Measurements from ENCODE around the gene SSBP2. TPM values are rescaled to one million over a fixed set of nuclear protein-coding genes. Genes with fewer than 3 reads are reported as not detected.

The SSBP2 gene
- total RNA-seq, 1 donor from 2014 or later = 85.8 TPM

DNA sequence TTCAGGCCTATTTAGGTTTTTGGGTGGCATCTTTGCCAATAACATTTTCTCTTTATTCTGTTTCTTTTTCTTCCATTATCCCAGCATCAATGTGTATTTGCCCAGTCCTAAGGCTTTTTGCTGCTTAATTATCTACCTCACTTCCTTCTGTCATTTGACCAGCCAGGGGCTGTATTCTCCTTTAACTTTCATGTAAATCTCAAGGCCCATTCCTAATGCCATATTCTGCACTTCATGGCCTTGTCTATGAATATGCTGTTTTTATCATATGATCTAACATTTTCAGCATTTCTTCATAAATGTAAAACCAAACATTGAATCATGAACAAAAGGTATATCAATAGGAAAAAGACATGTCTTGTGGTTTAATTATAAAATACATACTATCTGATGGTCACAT is 108.7 kb downstream of the SSBP2 start:
- H3K27ac Mint-ChIP-seq = no peak overlapping the region
- DNase-seq (ENCODE audit: low spot score in 2 of 2, unreplicated experiment in 2 of 2) = no peak

DNA sequence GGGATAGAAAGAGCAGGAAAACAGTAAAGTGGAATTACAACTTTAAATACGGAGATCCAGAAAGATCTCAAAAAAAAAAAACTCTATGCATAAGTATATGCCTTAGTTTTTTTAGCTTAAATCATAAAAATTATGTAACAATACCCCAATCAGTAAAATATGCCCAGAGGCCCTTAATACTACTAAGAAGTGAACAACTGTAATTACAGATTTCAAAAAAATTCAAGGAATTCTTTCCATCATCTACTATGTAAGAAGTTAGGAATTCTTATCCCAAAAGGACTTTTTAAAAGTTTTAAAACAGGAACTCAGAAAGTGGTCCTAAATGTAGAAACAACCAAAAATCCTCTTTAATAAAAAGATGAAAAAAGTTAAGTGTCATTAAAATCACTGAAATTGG is 111.3 kb downstream of the SSBP2 start:
- H3K27ac Mint-ChIP-seq = peak overlapping the region; percentile 69
- TF ChIP-seq, protein P1, sequence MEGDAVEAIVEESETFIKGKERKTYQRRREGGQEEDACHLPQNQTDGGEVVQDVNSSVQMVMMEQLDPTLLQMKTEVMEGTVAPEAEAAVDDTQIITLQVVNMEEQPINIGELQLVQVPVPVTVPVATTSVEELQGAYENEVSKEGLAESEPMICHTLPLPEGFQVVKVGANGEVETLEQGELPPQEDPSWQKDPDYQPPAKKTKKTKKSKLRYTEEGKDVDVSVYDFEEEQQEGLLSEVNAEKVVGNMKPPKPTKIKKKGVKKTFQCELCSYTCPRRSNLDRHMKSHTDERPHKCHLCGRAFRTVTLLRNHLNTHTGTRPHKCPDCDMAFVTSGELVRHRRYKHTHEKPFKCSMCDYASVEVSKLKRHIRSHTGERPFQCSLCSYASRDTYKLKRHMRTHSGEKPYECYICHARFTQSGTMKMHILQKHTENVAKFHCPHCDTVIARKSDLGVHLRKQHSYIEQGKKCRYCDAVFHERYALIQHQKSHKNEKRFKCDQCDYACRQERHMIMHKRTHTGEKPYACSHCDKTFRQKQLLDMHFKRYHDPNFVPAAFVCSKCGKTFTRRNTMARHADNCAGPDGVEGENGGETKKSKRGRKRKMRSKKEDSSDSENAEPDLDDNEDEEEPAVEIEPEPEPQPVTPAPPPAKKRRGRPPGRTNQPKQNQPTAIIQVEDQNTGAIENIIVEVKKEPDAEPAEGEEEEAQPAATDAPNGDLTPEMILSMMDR (IDR thresholded peaks at IDR 0.05; ENCODE audit: unreplicated experiment) = no peak
- H3K4me1 Mint-ChIP-seq = peaks cover 18% of the 10 kb centered on the region

More for the DNA sequence above, 108.7 kb downstream of the SSBP2 start:
- Mint-ChIP-seq H3K36me3 (peaks cover 11% of the 10 kb centered on the region), H3K27me3 (ENCODE audit: low read depth) (no peaks in the 10 kb centered on the region), H3K4me1 (peaks cover 18% of the 10 kb centered on the region), H3K4me3 (no peak overlapping the region), H3K9me3 (no peaks in the 10 kb centered on the region)
- TF ChIP-seq, protein P1 (IDR thresholded peaks at IDR 0.05; ENCODE audit: unreplicated experiment) = no peak

DNA sequence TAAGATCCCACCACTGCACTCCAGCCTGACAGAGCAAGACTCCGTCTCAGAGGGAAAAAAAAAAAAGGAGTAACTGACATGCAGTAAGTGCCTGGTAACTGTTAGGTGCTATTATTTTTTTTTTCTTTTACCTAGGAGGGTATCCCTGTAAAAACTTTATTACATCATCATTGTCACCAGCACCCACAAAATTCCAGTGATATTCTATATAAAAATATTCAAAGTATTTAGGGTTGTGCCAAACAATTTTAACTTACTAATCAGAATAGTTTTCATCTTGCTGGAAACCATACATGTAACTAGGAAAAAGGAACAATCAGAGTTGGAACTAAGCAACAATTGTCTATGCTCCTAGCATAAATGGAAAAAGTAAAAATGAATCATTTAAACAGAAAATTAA is 112.4 kb downstream of the SSBP2 start:
- H3K36me3 Mint-ChIP-seq = no peaks in the 10 kb centered on the region
- H3K9me3 Mint-ChIP-seq = no peaks in the 10 kb centered on the region
- no peak for DNase-seq (ENCODE audit: low spot score in 2 of 2, unreplicated experiment in 2 of 2)
- H3K27ac Mint-ChIP-seq = peak overlapping the region; percentile 71
- TF ChIP-seq, protein P1 (IDR thresholded peaks at IDR 0.05; ENCODE audit: unreplicated experiment) = no peak
- no peaks in the 10 kb centered on the region for H3K27me3 Mint-ChIP-seq (ENCODE audit: low read depth)
- no peak overlapping the region for H3K4me3 Mint-ChIP-seq
- peaks cover 18% of the 10 kb centered on the region for H3K4me1 Mint-ChIP-seq

More for the DNA sequence above, 111.3 kb downstream of the SSBP2 start:
- DNase-seq (ENCODE audit: low spot score in 2 of 2, unreplicated experiment in 2 of 2) = no peak
- Mint-ChIP-seq H3K27me3 (ENCODE audit: low read depth) (no peaks in the 10 kb centered on the region), H3K36me3 (peaks cover 6% of the 10 kb centered on the region), H3K4me3 (no peak overlapping the region), H3K9me3 (no peaks in the 10 kb centered on the region)

DNA sequence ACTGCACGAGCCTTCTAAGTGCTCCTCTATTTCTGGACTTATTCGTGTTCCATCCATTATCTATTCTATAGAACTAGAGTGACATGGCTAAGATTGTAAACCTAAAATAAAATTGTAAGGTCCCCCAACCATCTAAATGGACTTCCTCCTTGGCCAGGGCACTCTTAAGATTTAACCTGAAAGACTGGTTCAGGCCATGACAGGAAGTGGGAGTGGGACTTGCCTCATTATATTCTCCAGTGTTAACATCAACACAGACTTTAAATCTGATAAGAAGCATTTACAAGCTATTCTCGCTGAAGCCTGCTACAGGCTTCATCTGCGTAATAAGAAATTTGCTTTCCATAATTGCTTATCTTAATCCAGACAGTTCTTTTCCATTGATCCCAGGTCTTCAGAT is 117.0 kb downstream of the SSBP2 start:
- H3K27me3 Mint-ChIP-seq (ENCODE audit: low read depth) = no peaks in the 10 kb centered on the region
- peaks cover 3% of the 10 kb centered on the region for H3K36me3 Mint-ChIP-seq
- H3K27ac Mint-ChIP-seq = no peak overlapping the region
- H3K9me3 Mint-ChIP-seq = no peaks in the 10 kb centered on the region
- no peak for DNase-seq (ENCODE audit: low spot score in 2 of 2, unreplicated experiment in 2 of 2)
- TF ChIP-seq, protein P1 (IDR thresholded peaks at IDR 0.05; ENCODE audit: unreplicated experiment) = no peak
- peaks cover 2% of the 10 kb centered on the region for H3K4me1 Mint-ChIP-seq
- no peak overlapping the region for H3K4me3 Mint-ChIP-seq

DNA sequence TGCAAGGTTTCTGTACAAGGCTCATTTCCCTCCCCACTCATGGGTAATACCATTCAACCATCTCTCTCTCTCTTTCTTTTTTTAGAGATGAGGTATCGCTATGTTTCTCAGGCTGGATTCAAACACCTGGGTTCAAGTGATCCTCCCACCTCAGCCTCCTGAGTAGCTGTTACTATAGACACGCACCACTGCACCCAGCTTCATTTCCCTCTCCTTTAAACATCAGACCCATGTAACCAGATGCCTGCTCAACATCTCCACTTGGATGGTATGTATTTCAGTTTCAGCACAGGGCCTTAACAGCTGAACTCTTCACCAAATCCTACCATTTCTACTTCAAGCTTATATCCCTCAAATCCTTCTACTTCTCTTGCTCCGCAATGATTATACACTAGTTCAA is 117.4 kb downstream of the SSBP2 start:
- H3K4me3 Mint-ChIP-seq = no peak overlapping the region
- no peaks in the 10 kb centered on the region for H3K9me3 Mint-ChIP-seq
- no peaks in the 10 kb centered on the region for H3K27me3 Mint-ChIP-seq (ENCODE audit: low read depth)
- no peak for DNase-seq (ENCODE audit: low spot score in 2 of 2, unreplicated experiment in 2 of 2)
- H3K36me3 Mint-ChIP-seq = peaks cover 7% of the 10 kb centered on the region
- H3K27ac Mint-ChIP-seq = no peak overlapping the region
- TF ChIP-seq, protein P1 (IDR thresholded peaks at IDR 0.05; ENCODE audit: unreplicated experiment) = no peak
- H3K4me1 Mint-ChIP-seq = no peaks in the 10 kb centered on the region

DNA sequence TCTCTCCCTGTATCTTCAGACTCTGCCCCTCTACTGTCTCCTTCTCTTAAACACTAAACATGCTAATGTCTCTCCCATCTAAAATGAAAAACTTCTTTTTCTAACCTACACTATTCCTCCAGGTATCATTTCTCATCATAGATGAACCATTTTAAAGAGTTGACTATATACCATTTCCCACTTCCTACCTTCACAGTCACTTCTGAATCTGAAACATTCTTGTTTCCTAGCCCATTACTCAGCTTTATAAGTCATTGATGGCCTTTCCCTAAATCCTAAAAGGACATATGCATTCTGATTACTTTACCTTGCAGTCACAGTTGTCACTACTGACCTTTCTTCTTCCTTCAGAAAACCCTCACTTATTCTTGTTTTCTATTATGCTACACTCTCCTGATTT is 118.2 kb downstream of the SSBP2 start:
- Mint-ChIP-seq H3K27ac (no peak overlapping the region), H3K27me3 (ENCODE audit: low read depth) (no peaks in the 10 kb centered on the region), H3K36me3 (peaks cover 13% of the 10 kb centered on the region), H3K4me3 (no peak overlapping the region), H3K9me3 (no peaks in the 10 kb centered on the region), H3K4me1 (no peaks in the 10 kb centered on the region)
- DNase-seq (ENCODE audit: low spot score in 2 of 2, unreplicated experiment in 2 of 2) = no peak
- TF ChIP-seq, protein P1 (IDR thresholded peaks at IDR 0.05; ENCODE audit: unreplicated experiment) = no peak

Data from mesothelial cell of epicardium (in vitro differentiated cells).